Activated CD4-positive, alpha-beta T cell treated with anti-CD3 and anti-CD28 coated beads, Interleukin-2, amount 10 ng/mL, durations not matched to agents 7 days and 5 days (primary cell): ENCODE results near the gene GFPT2. TPM values are rescaled to one million over a fixed set of nuclear protein-coding genes. Genes with fewer than 3 reads are reported as not detected.

ENCODE experiments used
- CTCF ChIA-PET: fragments of 350-600 bp; sonication (Branson Sonifier 250); formaldehyde crosslinking; loops from one replicate; lab custom pipeline; 2021; ENCODE audit warnings: antibody characterized with exemption; lab: Charles Lee
- POLR2A ChIA-PET: fragments of 350-600 bp; sonication (Branson Sonifier 250); formaldehyde crosslinking; loops from one replicate; lab custom pipeline; 2021; ENCODE audit warnings: antibody characterized with exemption; lab: Charles Lee
- DNase-seq: peaks from one replicate; pipeline ENCODE4 v3.0.0-alpha.2; 2020
- H3K27ac Mint-ChIP-seq: one replicate; pipeline ENCODE4 v1.8.0; 2021; ENCODE audit warnings: mild to moderate bottlenecking, moderate library complexity, mixed read lengths
- H3K27me3 Mint-ChIP-seq: one replicate; pipeline ENCODE4 v1.8.0; 2021; ENCODE audit warnings: mixed read lengths
- H3K36me3 Mint-ChIP-seq: one replicate; pipeline ENCODE4 v1.8.0; 2021; ENCODE audit warnings: low read depth, mixed read lengths
- H3K4me1 Mint-ChIP-seq: one replicate; pipeline ENCODE4 v1.8.0; 2021; ENCODE audit warnings: mixed read lengths
- H3K4me3 Mint-ChIP-seq: one replicate; pipeline ENCODE4 v1.8.0; 2021; ENCODE audit warnings: mild to moderate bottlenecking, moderate library complexity, mixed read lengths
- H3K9me3 Mint-ChIP-seq: one replicate; pipeline ENCODE4 v1.8.0; 2021; ENCODE audit warnings: mixed read lengths
- total RNA-seq, 2 experiments: library from RNA; stranded (reverse); gene quantifications; one replicate each; pipeline ENCODE4 v1.2.3, GENCODE V29; 2021

GFPT2 gene
- total RNA-seq, 2 experiments from 2014 or later = 0.12 TPM; not detected in 1

- no peak for DNase-seq
- H3K9me3 Mint-ChIP-seq = no peaks in the 10 kb centered on the region
- H3K27ac Mint-ChIP-seq = no peak overlapping the region
- peaks cover 8% of the 10 kb centered on the region for H3K27me3 Mint-ChIP-seq
- H3K36me3 Mint-ChIP-seq = no peaks in the 10 kb centered on the region
- ChIA-PET POLR2A (no interaction called here), CTCF (interaction anchor here (1.1 to 1.8 kb wide), 2 partner anchors 16 to 26 kb away, joined by 3 to 4 read pairs; no protein-coding TSS in a partner anchor)
- H3K4me1 Mint-ChIP-seq = no peaks in the 10 kb centered on the region
- H3K4me3 Mint-ChIP-seq = no peak overlapping the region
Observed at GRCh38 chr5:180332051-180332517, 21.1 kb downstream of the GFPT2 start.

DNA sequence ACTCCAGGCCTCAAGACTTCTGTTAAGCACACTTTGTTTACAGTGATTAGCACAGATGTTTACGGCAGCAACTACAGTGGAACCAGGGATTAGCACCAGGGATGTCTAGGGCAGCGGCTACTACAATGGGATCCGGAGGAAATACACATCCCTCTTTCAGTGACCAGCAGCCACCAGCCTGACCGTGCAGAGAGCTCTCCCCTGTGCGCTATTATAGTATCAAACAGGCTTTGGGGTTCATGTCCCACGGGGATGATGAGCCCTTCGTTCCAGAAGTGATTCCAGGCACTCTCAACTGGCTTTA is 21.5 kb downstream of the GFPT2 start:
- Mint-ChIP-seq H3K27me3 (peaks cover 8% of the 10 kb centered on the region), H3K27ac (no peak overlapping the region), H3K4me1 (no peaks in the 10 kb centered on the region), H3K9me3 (no peaks in the 10 kb centered on the region), H3K4me3 (no peak overlapping the region), H3K36me3 (no peaks in the 10 kb centered on the region)
- no peak for DNase-seq
- ChIA-PET POLR2A (no interaction called here), CTCF (interaction anchor here (1.0 to 1.7 kb wide), 3 partner anchors 16 to 122 kb away, joined by 3 to 4 read pairs (median 3); partner anchors contain the start of gene RASGEF1C)

DNA sequence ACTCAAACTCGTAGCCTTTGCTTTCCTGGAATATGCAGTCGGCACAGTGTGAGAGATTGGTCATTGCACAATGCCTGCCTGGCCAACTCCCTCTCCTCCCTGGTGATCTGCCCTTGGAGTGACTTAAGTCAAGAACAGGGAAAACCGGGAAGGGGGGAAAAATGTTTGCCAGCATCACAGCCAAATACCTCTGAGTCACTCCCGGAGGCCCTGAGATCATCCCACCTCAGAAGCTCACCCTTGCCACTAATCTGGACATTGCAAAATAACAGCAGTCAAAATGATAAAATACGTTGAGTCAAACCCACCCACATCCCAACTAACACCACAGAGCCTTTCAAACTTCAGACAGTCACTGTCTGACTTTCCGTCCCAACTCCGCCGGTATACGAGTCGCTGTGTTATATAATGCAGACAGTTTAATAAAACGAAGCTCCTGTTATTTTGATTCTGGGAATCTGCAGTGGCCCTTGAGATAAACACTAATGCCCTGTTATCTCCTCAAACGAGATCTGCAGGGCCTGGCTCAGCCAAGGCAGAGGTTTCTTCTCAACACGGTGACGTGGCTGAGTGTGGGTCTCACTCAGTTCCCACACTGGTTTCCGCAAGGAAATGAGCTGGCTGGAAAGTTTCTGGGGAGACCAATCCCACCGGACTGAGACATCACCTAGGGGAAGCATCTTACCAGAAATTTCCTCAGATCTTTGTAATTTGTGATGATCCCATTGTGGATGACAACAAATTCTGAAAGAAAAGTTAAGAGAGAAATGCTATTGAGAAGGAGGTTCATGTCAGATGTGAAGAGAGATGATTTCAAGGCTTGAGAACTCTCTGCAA is 22.1 kb downstream of the GFPT2 start:
- ChIA-PET POLR2A (no interaction called here), CTCF (interaction anchor here (0.6 to 1.7 kb wide), 4 partner anchors 15 to 122 kb away, joined by 3 to 4 read pairs (median 3); partner anchors contain the start of gene RASGEF1C)
- H3K4me3 Mint-ChIP-seq = no peak overlapping the region
- H3K36me3 Mint-ChIP-seq = no peaks in the 10 kb centered on the region
- H3K27me3 Mint-ChIP-seq = peaks cover 8% of the 10 kb centered on the region
- no peak for DNase-seq
- H3K4me1 Mint-ChIP-seq = no peaks in the 10 kb centered on the region
- H3K27ac Mint-ChIP-seq = no peak overlapping the region
- no peaks in the 10 kb centered on the region for H3K9me3 Mint-ChIP-seq

GRCh38 chr5:180330270-180330648 is 22.9 kb downstream of the GFPT2 start:
- Mint-ChIP-seq H3K27me3 (peaks cover 8% of the 10 kb centered on the region), H3K36me3 (no peaks in the 10 kb centered on the region), H3K9me3 (no peaks in the 10 kb centered on the region), H3K4me1 (no peaks in the 10 kb centered on the region), H3K4me3 (no peak overlapping the region), H3K27ac (no peak overlapping the region)
- ChIA-PET CTCF (interaction anchor here (0.6 to 1.7 kb wide), 2 partner anchors 15 to 56 kb away, joined by 3 to 4 read pairs; no protein-coding TSS in a partner anchor), POLR2A (no interaction called here)
- no peak for DNase-seq

GRCh38 chr5:180329606-180330269 is 23.4 kb downstream of the GFPT2 start:
- DNase-seq = no peak
- no peaks in the 10 kb centered on the region for H3K9me3 Mint-ChIP-seq
- H3K4me1 Mint-ChIP-seq = no peaks in the 10 kb centered on the region
- ChIA-PET POLR2A (no interaction called here), CTCF (interaction anchor here (1.1 to 1.9 kb wide), 4 partner anchors 10 to 126 kb away, joined by 4 to 10 read pairs (median 6); partner anchors contain the start of gene GFPT2)
- no peaks in the 10 kb centered on the region for H3K36me3 Mint-ChIP-seq
- no peak overlapping the region for H3K4me3 Mint-ChIP-seq
- H3K27me3 Mint-ChIP-seq = peaks cover 8% of the 10 kb centered on the region
- no peak overlapping the region for H3K27ac Mint-ChIP-seq

DNA sequence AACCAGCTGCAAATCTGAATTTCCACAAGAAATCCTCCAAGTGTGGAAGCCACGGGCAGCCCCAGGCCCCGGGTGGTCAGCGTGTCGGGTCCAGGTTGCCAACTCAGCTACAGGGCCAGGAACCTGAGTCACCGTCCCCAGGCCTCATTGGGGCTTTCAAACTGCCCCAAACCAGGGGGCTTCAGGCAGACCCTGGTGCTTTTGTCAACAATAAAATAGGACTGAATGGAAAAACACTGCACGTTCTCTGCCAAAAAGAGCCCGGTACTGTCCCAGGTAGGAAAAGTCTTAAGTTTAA is 24.0 kb downstream of the GFPT2 start:
- Mint-ChIP-seq H3K9me3 (no peaks in the 10 kb centered on the region), H3K27me3 (peaks cover 8% of the 10 kb centered on the region), H3K4me1 (no peaks in the 10 kb centered on the region), H3K4me3 (no peak overlapping the region), H3K27ac (no peak overlapping the region), H3K36me3 (no peaks in the 10 kb centered on the region)
- POLR2A ChIA-PET = no interaction called here
- DNase-seq = no peak
- CTCF ChIA-PET = interaction anchor here (0.6 to 1.9 kb wide), 17 partner anchors 9 to 455 kb away, joined by 3 to 18 read pairs (median 5); partner anchors contain the start of genes GFPT2 and RASGEF1C

DNA sequence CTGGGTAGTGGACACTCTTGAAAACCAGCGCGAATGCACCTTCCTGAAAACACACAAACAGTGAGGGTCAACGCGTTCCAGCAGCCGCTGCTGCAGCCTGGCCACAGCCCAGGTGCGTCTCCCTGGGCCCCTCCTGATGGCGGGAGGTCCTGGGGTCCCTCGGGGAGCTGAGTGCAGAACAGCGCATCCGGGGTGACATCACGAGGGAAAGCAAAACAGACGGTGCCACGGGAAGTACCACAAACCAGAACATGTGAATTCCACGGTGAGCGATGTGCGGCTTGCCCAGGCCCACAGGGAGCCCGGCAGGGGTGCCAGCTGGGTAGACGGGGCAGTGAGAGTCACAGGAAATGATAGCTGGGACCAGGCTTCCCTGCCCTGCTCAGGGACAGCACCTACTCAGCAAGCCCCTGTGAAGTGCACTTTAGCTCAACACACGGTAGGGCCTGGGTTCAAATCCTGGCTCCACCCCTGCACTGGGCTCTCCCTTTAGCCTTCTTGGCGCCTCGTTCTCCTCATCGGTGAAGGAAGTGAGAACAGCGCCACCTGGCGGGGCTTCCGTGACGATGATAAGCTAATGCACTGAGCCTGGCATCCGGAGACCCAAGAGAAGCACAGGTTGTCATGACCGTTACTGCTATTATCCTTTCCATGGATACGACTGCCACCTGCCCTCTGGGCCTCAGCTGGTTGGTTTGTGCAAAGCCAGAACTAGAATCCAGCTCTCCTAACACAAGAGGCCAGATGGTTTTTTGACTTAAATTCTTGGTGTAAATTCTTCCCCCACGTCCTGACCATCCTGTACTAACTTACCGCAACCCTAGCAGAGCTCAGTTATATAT is 24.6 kb downstream of the GFPT2 start:
- POLR2A ChIA-PET = no interaction called here
- Mint-ChIP-seq H3K27me3 (peaks cover 7% of the 10 kb centered on the region), H3K27ac (no peak overlapping the region), H3K4me1 (no peaks in the 10 kb centered on the region), H3K36me3 (no peaks in the 10 kb centered on the region), H3K4me3 (no peak overlapping the region), H3K9me3 (no peaks in the 10 kb centered on the region)
- CTCF ChIA-PET = interaction anchor here (0.5 to 1.9 kb wide), 20 partner anchors 9 to 456 kb away, joined by 3 to 18 read pairs (median 4); partner anchors contain the start of genes GFPT2 and RASGEF1C
- DNase-seq = peak; percentile 88

DNA sequence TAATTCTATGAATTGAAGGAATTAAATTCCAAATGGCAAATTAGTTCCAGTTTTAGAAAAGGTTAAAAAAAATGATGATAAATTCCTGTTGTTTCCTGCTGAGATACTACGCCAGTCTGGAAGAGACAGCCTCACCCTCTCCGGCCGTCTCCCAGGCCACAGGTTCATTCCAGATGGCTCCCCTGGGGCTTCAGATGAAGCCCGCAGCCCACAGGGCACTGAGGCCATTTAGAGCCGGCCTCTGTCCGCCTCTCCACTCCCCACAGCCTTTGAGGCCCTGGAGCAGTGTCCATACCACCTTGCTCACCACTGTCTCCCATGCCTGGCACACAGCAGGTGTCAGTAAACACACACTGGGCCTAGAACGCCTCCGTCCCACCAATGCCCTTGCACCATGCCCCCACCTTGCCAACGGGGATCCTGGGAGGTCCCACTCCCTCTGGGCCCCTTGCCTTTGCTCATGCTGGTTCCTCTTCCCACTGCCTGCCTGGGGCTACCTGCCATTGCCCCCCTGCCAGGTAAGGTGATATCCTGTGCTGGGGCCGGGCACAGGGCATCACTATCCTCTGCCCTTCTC is 26.1 kb downstream of the GFPT2 start:
- POLR2A ChIA-PET = no interaction called here
- Mint-ChIP-seq H3K27me3 (peaks cover 5% of the 10 kb centered on the region), H3K4me3 (no peak overlapping the region), H3K36me3 (no peaks in the 10 kb centered on the region), H3K4me1 (no peaks in the 10 kb centered on the region), H3K27ac (no peak overlapping the region), H3K9me3 (no peaks in the 10 kb centered on the region)
- no peak for DNase-seq
- CTCF ChIA-PET = interaction anchor here (1.6 kb wide), 1 partner anchor 13 kb away, joined by 3 read pairs; no protein-coding TSS in a partner anchor

GRCh38 chr5:180324601-180324950 is 28.6 kb downstream of the GFPT2 start:
- Mint-ChIP-seq H3K27ac (no peak overlapping the region), H3K27me3 (no peaks in the 10 kb centered on the region), H3K36me3 (no peaks in the 10 kb centered on the region), H3K4me3 (no peak overlapping the region), H3K9me3 (no peaks in the 10 kb centered on the region), H3K4me1 (no peaks in the 10 kb centered on the region)
- DNase-seq = no peak
- CTCF ChIA-PET = interaction anchor here (0.9 to 1.1 kb wide), 2 partner anchors 9 to 10 kb away, joined by 3 to 5 read pairs; no protein-coding TSS in a partner anchor
- POLR2A ChIA-PET = no interaction called here

DNA sequence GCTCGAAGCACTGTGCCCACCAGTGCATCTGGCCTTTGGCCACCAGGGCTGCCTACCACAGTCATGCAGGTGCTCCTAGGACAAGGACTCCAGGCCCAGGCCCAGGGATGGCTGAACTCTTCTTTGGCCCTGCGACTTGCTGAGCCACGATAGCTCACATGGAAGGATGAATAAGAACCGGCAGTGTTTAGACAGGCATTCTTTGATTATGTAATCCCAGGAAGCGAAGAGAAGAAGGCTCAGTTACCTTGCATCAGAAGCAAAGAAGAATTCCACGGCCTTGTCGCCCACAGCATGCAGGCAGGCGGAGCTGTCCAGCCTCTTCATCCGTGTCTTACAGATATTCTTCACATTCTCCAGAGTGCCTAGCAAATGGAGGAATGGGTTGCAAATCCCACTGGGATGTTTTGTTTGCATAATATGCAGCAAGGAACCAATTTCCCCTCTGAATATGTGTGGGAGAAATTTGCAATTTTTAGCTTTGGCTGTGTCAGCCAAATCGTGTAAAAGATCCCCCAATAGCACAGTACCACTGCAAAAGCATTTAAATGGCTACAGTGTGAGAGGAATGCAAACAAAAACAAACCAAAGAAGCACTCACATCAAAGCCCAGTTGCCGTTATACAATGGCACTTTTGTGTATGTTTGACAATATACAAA is 29.1 kb downstream of the GFPT2 start:
- no peaks in the 10 kb centered on the region for H3K9me3 Mint-ChIP-seq
- no peaks in the 10 kb centered on the region for H3K4me1 Mint-ChIP-seq
- no peak for DNase-seq
- no peak overlapping the region for H3K27ac Mint-ChIP-seq
- H3K4me3 Mint-ChIP-seq = no peak overlapping the region
- H3K27me3 Mint-ChIP-seq = no peaks in the 10 kb centered on the region
- ChIA-PET POLR2A (no interaction called here), CTCF (interaction anchor here (0.9 to 1.1 kb wide), 2 partner anchors 9 to 11 kb away, joined by 3 to 5 read pairs; no protein-coding TSS in a partner anchor)
- H3K36me3 Mint-ChIP-seq = no peaks in the 10 kb centered on the region

DNA sequence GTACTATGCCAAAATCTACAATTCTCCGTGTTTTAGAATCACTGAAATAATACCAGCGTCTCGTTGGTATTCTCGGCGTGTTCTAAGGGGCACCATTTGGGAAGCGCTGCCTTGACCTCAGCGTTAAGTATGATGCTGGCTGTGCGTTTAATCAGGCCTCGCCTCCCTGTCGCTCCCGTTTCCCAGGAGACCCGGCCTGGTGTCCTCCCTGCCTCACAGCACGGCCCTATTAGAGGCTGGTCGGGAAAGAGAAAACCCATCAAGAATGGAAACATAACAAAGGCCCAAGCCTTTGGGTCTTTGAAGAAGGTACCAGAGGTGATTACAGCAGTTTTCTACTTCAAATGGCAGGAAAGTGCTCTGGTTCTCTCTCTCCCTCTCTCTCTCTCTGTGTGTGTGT is 30.0 kb downstream of the GFPT2 start:
- H3K4me3 Mint-ChIP-seq = no peak overlapping the region
- no peaks in the 10 kb centered on the region for H3K27me3 Mint-ChIP-seq
- ChIA-PET POLR2A (no interaction called here), CTCF (no interaction called here)
- no peaks in the 10 kb centered on the region for H3K9me3 Mint-ChIP-seq
- no peaks in the 10 kb centered on the region for H3K4me1 Mint-ChIP-seq
- DNase-seq = no peak
- no peaks in the 10 kb centered on the region for H3K36me3 Mint-ChIP-seq
- H3K27ac Mint-ChIP-seq = no peak overlapping the region
